A549 (cell line): Measurements from ENCODE around the gene PSMD14. TPM values are rescaled to one million over a fixed set of nuclear protein-coding genes. Genes with fewer than 3 reads are reported as not detected.

Experiments used
- ATAC-seq, 2 experiments: fragments of 200-7000 bp in 1 of 2; fragments of >200 bp in 1 of 2; cut with Nextera tagmentation in 1 of 2; cut with Tn5 transposase in 1 of 2; 3 replicates each; pipeline versions ENCODE4 v1.8.0 to v1.9.1; 2018 to 2020; ENCODE audit warnings: mild to moderate bottlenecking in 1 of 2, moderate library complexity in 1 of 2
- CTCF ChIA-PET: fragments of 300-600 bp; sonication (Branson Sonifier 250); formaldehyde crosslinking; extraction: SDS; loops from one replicate; lab custom pipeline; 2021; ENCODE audit warnings: antibody characterized with exemption, inconsistent platforms; lab: Yijun Ruan, JAX
- POLR2A ChIA-PET: fragments of 350-600 bp; formaldehyde crosslinking; extraction: SDS; loops from one replicate; lab custom pipeline; 2021; ENCODE audit warnings: antibody characterized with exemption, inconsistent platforms; lab: Yijun Ruan, JAX
- DNase-seq, 2 experiments: peaks; one replicate each; pipeline versions ENCODE4 v3.0.0 to v3.0.0-alpha.2; 2011 to 2016; ENCODE audit warnings: low read depth in 1 of 2, low spot score in 1 of 2
- FAIRE-seq: peaks from 2 replicates; lab custom pipeline; 2011; peaks lifted over from hg19 to GRCh38; lab: Jason Lieb, UNC
- H3K27ac ChIP-seq, 2 experiments: fragments of >200 bp; sonication (Bioruptor Twin); formaldehyde crosslinking; 3 replicates each; pipeline ENCODE4 v1.5.1; 2016 to 2017
- H3K4me1 ChIP-seq: fragments of >200 bp; sonication (Bioruptor Twin); formaldehyde crosslinking; 3 replicates; pipeline ENCODE4 v1.6.1; 2016
- H3K4me2 ChIP-seq: fragments of >200 bp; sonication (Bioruptor Twin); formaldehyde crosslinking; 3 replicates; pipeline ENCODE4 v1.6.1; 2016
- H3K4me3 ChIP-seq: fragments of >200 bp; sonication (Bioruptor Twin); formaldehyde crosslinking; 3 replicates; pipeline ENCODE4 v1.5.1; 2016
- H3K9me3 ChIP-seq: fragments of >200 bp; sonication (Bioruptor Twin); formaldehyde crosslinking; 3 replicates; pipeline ENCODE4 v1.6.1; 2016
- CBX2 ChIP-seq: fragments of 200-600 bp; sonication (generic); IDR thresholded peaks from 2 replicates; pipeline ENCODE4 v1.6.1; 2016; ENCODE audit warnings: low read depth, mild to moderate bottlenecking, borderline replicate concordance
- CBX8 ChIP-seq: fragments of 200-600 bp; sonication (generic); IDR thresholded peaks from 2 replicates; pipeline ENCODE4 v1.6.1; 2016
- CHD4 ChIP-seq: fragments of 200-600 bp; sonication (generic); IDR thresholded peaks from 2 replicates; pipeline ENCODE4 v1.6.1; 2016; ENCODE audit warnings: antibody characterized with exemption, mild to moderate bottlenecking, borderline replicate concordance
- EHMT2 ChIP-seq: fragments of 200-600 bp; sonication (generic); IDR thresholded peaks from 2 replicates; pipeline ENCODE4 v1.6.1; 2016; ENCODE audit warnings: antibody characterized with exemption, low read depth, mild to moderate bottlenecking, moderate library complexity
- EP300 ChIP-seq, 2 experiments: fragments of >200 bp; sonication (Bioruptor Twin); formaldehyde crosslinking; IDR thresholded peaks; 2 replicates in 1 of 2; 3 replicates in 1 of 2; pipeline ENCODE4 v1.6.1; 2016 to 2017
- FOXS1 ChIP-seq: fragments of 250-450 bp; sonication (Bioruptor Pico); IDR thresholded peaks from 2 replicates; pipeline ENCODE4 v1.5.0; 2020; ENCODE audit warnings: mild to moderate bottlenecking, moderate library complexity
- GATA3 ChIP-seq: IDR thresholded peaks from 2 replicates; pipeline ENCODE4 v1.6.1; 2012; ENCODE audit warnings: borderline replicate concordance
- HOXA7 ChIP-seq: fragments of 250-450 bp; sonication (Bioruptor Pico); IDR thresholded peaks from 2 replicates; pipeline ENCODE4 v1.5.0; 2020; ENCODE audit warnings: mild to moderate bottlenecking, moderate library complexity
- HOXB13 ChIP-seq: fragments of 250-450 bp; sonication (Bioruptor Pico); IDR thresholded peaks from 2 replicates; pipeline ENCODE4 v1.5.0; 2020; ENCODE audit warnings: low read depth, mild to moderate bottlenecking, moderate library complexity
- MAFK ChIP-seq: fragments of 450-650 bp; IDR thresholded peaks from 2 replicates; pipeline ENCODE4 v1.6.1; 2014; ENCODE audit not compliant: partially characterized antibody
- MAZ ChIP-seq: fragments of 150-350 bp; IDR thresholded peaks from 2 replicates; pipeline ENCODE4 v1.6.1; 2014; ENCODE audit warnings: antibody characterized with exemption, low read depth, low read length, borderline replicate concordance
- MYC ChIP-seq: IDR thresholded peaks from 2 replicates; pipeline ENCODE4 v1.6.1; 2012; ENCODE audit warnings: mild to moderate bottlenecking, inconsistent platforms, low read length, improper control_type of control experiment, borderline replicate concordance
- RAD21 ChIP-seq, 2 experiments: fragments of >200 bp in 1 of 2; sonication (Bioruptor Twin) in 1 of 2; formaldehyde crosslinking in 1 of 2; IDR thresholded peaks in 1 of 2; conservative IDR thresholded peaks in 1 of 2; 2 replicates in 1 of 2; 3 replicates in 1 of 2; pipeline ENCODE4 v1.6.1; 2012 to 2018; ENCODE audit warnings: inconsistent platforms in 1 of 2
- RCOR1 ChIP-seq: fragments of 150-350 bp; IDR thresholded peaks from 2 replicates; pipeline ENCODE4 v1.6.1; 2014; ENCODE audit warnings: antibody characterized with exemption, low read length, low read depth
- RNF2 ChIP-seq: fragments of 200-600 bp; sonication (generic); IDR thresholded peaks from 2 replicates; pipeline ENCODE4 v1.6.1; 2016; ENCODE audit warnings: low read depth, mild to moderate bottlenecking, antibody characterized with exemption, moderate library complexity, borderline replicate concordance
- SMC3 ChIP-seq: fragments of >200 bp; sonication (Bioruptor Twin); formaldehyde crosslinking; IDR thresholded peaks from 3 replicates; pipeline ENCODE4 v1.6.1; 2018; ENCODE audit warnings: inconsistent platforms
- ZC3H11A ChIP-seq: fragments of 450-650 bp; IDR thresholded peaks from 2 replicates; pipeline ENCODE4 v1.6.1; 2014; ENCODE audit warnings: antibody characterized with exemption, mild to moderate bottlenecking
- WGBS: methylation state at CpG from one replicate; pipeline ENCODE4 v1.1.6; 2017; ENCODE audit errors: missing lambda C conversion rate; 5-methylcytosine and 5-hydroxymethylcytosine counted together
- polyA plus RNA-seq, 4 experiments: library from polyadenylated mRNA; depleted of rRNA in 3 of 4; stranded (reverse); fragments of >200 nt; fragmentation: RNase III in 1 of 4; extraction: RNeasy Plus Mini Kit Qiagen cat#74134 plus additional on column Dnase treatment in 1 of 4; gene quantifications; 2 replicates in 3 of 4; 3 replicates in 1 of 4; pipeline ENCODE4 v1.2.3, GENCODE V29; 2011 to 2017
- TF ChIP-seq, protein P1 (sequence below): fragments of 250-450 bp; sonication (Bioruptor Pico); IDR thresholded peaks from 2 replicates; pipeline ENCODE4 v1.5.0; 2021; ENCODE audit warnings: mild to moderate bottlenecking, moderate library complexity, borderline replicate concordance
- TF ChIP-seq, protein P2 (sequence below): fragments of 150-350 bp; IDR thresholded peaks from 2 replicates; pipeline ENCODE4 v1.6.1; 2014; ENCODE audit warnings: low read depth, mild to moderate bottlenecking, low read length
- TF ChIP-seq, protein P3 (sequence below): fragments of 200-600 bp; sonication (generic); IDR thresholded peaks from 2 replicates; pipeline ENCODE4 v1.6.1; 2016; ENCODE audit warnings: antibody characterized with exemption, mild to moderate bottlenecking, moderate library complexity

Gene PSMD14
- polyA plus RNA-seq, 2 of the 4 experiments (the other 2 are of a cell fraction): 166 to 218 TPM

DNA sequence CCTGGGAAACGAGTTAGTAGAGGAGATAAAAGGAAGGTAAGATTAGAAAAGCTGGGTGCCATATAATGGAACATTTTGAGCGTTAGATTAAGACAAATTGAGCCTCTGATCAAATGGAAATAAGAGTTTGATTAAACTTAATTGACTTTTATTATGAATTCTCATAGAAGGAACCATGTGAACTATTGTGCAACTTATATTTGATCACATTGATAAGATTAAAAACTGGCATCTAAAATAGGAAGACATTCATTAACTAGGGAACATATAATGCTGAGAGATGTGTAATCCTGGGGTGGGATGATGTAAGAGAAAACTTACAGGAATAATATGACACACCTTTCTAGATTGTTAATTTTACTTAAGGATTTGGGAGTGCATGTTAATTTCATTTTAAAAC lies 130.4 kb downstream of the PSMD14 start:
- no peak for FAIRE-seq
- H3K4me3 ChIP-seq: no peak overlapping the region
- no peaks in the 10 kb centered on the region for H3K4me1 ChIP-seq
- no peak overlapping the region for H3K4me2 ChIP-seq
- H3K27ac ChIP-seq: no peak overlapping the region
- CTCF ChIA-PET: no interaction called here
- TF ChIP-seq EP300 (IDR thresholded peaks at IDR 0.05): no peak
- TF ChIP-seq HOXB13 (CRISPR knock-in tag): no peak
- no peak for TF ChIP-seq RNF2
- no peak for TF ChIP-seq MAFK
- 15% methylated on average over 2 of the region's 2 CpGs for WGBS
- no peak for ATAC-seq
- POLR2A ChIA-PET: no interaction called here
- no peak for DNase-seq
- H3K9me3 ChIP-seq: no peaks in the 10 kb centered on the region

DNA sequence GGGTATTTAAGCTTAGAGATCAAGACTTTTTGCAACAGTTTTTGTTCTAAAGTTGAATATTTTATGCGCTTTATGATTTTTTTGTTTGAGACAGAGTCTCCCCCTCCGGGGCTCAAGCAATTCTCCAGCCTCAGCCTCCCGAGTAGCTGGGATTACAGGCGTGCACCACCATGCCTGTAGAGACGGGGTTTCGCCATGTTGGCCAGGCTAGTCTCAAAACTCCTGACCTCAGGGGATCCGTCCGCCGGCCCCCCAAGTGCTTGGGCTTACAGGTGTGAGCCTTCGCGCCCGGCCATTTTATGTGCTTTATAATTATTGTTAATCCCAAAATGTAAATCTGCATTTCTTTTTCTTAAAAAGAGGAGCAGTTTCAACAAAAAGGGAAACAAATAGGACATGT lies 136.9 kb downstream of the PSMD14 start:
- ChIA-PET CTCF (no interaction called here), POLR2A (no interaction called here)
- no peak for ATAC-seq
- Histone ChIP-seq H3K4me1 (no peaks in the 10 kb centered on the region), H3K4me3 (no peak overlapping the region), H3K4me2 (no peak overlapping the region), H3K9me3 (no peaks in the 10 kb centered on the region), H3K27ac (no peak overlapping the region)
- 80% methylated on average over 12 of the region's 12 CpGs for WGBS
- TF ChIP-seq ZC3H11A: no peak
- TF ChIP-seq EHMT2: no peak
- no peak for TF ChIP-seq MYC
- no peak for TF ChIP-seq MAFK
- TF ChIP-seq, protein P1, sequence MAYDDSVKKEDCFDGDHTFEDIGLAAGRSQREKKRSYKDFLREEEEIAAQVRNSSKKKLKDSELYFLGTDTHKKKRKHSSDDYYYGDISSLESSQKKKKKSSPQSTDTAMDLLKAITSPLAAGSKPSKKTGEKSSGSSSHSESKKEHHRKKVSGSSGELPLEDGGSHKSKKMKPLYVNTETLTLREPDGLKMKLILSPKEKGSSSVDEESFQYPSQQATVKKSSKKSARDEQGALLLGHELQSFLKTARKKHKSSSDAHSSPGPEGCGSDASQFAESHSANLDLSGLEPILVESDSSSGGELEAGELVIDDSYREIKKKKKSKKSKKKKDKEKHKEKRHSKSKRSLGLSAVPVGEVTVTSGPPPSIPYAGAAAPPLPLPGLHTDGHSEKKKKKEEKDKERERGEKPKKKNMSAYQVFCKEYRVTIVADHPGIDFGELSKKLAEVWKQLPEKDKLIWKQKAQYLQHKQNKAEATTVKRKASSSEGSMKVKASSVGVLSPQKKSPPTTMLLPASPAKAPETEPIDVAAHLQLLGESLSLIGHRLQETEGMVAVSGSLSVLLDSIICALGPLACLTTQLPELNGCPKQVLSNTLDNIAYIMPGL (CRISPR knock-in tag): no peak
- no peak for TF ChIP-seq CBX2
- no peak for TF ChIP-seq GATA3
- no peak for TF ChIP-seq FOXS1 (CRISPR knock-in tag)
- no peak for TF ChIP-seq SMC3
- no peak for TF ChIP-seq RAD21 (conservative IDR thresholded peaks at IDR 0.05 in 1 of 2, IDR thresholded peaks at IDR 0.05 in 1 of 2)
- TF ChIP-seq MAZ: no peak
- TF ChIP-seq, protein P2, sequence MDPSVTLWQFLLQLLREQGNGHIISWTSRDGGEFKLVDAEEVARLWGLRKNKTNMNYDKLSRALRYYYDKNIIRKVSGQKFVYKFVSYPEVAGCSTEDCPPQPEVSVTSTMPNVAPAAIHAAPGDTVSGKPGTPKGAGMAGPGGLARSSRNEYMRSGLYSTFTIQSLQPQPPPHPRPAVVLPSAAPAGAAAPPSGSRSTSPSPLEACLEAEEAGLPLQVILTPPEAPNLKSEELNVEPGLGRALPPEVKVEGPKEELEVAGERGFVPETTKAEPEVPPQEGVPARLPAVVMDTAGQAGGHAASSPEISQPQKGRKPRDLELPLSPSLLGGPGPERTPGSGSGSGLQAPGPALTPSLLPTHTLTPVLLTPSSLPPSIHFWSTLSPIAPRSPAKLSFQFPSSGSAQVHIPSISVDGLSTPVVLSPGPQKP: no peak
- no peak for TF ChIP-seq HOXA7 (CRISPR knock-in tag)
- TF ChIP-seq, protein P3, sequence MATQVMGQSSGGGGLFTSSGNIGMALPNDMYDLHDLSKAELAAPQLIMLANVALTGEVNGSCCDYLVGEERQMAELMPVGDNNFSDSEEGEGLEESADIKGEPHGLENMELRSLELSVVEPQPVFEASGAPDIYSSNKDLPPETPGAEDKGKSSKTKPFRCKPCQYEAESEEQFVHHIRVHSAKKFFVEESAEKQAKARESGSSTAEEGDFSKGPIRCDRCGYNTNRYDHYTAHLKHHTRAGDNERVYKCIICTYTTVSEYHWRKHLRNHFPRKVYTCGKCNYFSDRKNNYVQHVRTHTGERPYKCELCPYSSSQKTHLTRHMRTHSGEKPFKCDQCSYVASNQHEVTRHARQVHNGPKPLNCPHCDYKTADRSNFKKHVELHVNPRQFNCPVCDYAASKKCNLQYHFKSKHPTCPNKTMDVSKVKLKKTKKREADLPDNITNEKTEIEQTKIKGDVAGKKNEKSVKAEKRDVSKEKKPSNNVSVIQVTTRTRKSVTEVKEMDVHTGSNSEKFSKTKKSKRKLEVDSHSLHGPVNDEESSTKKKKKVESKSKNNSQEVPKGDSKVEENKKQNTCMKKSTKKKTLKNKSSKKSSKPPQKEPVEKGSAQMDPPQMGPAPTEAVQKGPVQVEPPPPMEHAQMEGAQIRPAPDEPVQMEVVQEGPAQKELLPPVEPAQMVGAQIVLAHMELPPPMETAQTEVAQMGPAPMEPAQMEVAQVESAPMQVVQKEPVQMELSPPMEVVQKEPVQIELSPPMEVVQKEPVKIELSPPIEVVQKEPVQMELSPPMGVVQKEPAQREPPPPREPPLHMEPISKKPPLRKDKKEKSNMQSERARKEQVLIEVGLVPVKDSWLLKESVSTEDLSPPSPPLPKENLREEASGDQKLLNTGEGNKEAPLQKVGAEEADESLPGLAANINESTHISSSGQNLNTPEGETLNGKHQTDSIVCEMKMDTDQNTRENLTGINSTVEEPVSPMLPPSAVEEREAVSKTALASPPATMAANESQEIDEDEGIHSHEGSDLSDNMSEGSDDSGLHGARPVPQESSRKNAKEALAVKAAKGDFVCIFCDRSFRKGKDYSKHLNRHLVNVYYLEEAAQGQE: no peak
- no peak for TF ChIP-seq RCOR1
- TF ChIP-seq CBX8: no peak
- no peak for TF ChIP-seq CHD4
- no peak for FAIRE-seq
- DNase-seq: no peak
